ENCODE results near the gene PRLH.

PRLH gene

DNA sequence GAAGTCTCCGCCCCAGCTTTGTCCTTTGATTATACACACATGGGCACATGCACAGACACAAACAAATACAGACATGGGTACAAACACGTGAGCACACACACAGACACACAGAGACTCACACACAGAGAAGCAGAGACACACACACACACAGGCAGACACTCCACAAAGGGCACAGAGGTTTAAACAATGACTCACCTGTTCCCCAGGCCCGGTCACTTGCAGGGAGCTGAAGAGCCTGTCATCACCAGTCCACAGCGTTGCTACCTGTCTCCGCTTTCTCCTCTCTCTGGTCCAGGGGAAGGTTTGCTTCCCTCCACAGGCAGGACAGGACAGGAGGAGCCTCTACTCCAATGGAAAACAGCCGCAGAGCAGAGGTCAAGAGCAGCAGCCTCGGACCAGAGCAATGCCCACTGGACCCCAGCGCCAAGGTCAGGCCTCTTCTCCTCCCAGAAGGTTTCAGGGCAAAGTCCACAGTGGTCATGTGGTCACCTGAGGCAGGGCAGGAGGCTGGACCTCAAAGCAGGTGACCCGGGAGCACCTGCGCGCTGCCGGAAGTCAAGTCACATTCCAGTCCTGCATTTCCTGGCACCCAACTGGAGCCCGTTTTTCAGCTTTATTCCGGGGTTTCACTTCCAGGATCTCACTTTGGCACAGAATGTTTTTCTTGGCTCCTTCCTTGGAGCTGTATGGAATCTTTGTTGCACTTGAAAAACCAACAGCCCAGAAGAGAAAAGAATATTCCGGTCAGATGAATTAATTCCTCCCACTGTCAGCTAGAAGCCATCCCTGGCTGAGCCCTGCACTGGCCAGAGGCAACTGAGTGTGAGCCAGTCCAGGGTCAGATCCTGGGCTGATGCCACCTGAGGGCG lies 24.1 kb downstream of the PRLH start, which contains the start of gene RAB17:
Gene RAB17, minus strand, starts transcription at position 463 of the 869 bp plus-strand sequence. CDS start 4,580 bp downstream, outside the sequence.
- no peak within 1 kb of the TSS for H3K27ac ChIP-seq (replicated peaks)
- DNase-seq (ENCODE audit: low read depth in 1 of 2, low spot score in 1 of 2): no peak
- peak within 1 kb of the TSS; percentile 33 for H3K4me3 ChIP-seq (replicated peaks; ENCODE audit: insufficient read depth, low read length)
- H3K27me3 ChIP-seq (ENCODE audit: insufficient read depth, poor library complexity, severe bottlenecking): no peaks in the 10 kb centered on the region
- TF ChIP-seq, protein P1, sequence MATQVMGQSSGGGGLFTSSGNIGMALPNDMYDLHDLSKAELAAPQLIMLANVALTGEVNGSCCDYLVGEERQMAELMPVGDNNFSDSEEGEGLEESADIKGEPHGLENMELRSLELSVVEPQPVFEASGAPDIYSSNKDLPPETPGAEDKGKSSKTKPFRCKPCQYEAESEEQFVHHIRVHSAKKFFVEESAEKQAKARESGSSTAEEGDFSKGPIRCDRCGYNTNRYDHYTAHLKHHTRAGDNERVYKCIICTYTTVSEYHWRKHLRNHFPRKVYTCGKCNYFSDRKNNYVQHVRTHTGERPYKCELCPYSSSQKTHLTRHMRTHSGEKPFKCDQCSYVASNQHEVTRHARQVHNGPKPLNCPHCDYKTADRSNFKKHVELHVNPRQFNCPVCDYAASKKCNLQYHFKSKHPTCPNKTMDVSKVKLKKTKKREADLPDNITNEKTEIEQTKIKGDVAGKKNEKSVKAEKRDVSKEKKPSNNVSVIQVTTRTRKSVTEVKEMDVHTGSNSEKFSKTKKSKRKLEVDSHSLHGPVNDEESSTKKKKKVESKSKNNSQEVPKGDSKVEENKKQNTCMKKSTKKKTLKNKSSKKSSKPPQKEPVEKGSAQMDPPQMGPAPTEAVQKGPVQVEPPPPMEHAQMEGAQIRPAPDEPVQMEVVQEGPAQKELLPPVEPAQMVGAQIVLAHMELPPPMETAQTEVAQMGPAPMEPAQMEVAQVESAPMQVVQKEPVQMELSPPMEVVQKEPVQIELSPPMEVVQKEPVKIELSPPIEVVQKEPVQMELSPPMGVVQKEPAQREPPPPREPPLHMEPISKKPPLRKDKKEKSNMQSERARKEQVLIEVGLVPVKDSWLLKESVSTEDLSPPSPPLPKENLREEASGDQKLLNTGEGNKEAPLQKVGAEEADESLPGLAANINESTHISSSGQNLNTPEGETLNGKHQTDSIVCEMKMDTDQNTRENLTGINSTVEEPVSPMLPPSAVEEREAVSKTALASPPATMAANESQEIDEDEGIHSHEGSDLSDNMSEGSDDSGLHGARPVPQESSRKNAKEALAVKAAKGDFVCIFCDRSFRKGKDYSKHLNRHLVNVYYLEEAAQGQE (IDR thresholded peaks at IDR 0.05; ENCODE audit: insufficient replicate concordance, low read depth): no peak
- TF ChIP-seq CTCF (IDR thresholded peaks at IDR 0.05; ENCODE audit: insufficient read depth, low read length) (no peak), POLR2AphosphoS5 (IDR thresholded peaks at IDR 0.05; ENCODE audit: low read depth) (no peak), GABPA (IDR thresholded peaks at IDR 0.05; ENCODE audit: low read depth) (no peak), SPI1 (IDR thresholded peaks at IDR 0.05; ENCODE audit: borderline replicate concordance, low read depth) (no peak)

GRCh38 chr2:237591141-237591881 lies 24.9 kb downstream of the PRLH start:
- TF ChIP-seq CTCF (IDR thresholded peaks at IDR 0.05; ENCODE audit: insufficient read depth, low read length) (no peak), GABPA (IDR thresholded peaks at IDR 0.05; ENCODE audit: low read depth) (no peak), SPI1 (IDR thresholded peaks at IDR 0.05; ENCODE audit: borderline replicate concordance, low read depth) (peak; percentile 30; the same call in 1 of the 2 replicates), POLR2AphosphoS5 (IDR thresholded peaks at IDR 0.05; ENCODE audit: low read depth) (no peak)
- Histone ChIP-seq H3K27me3 (ENCODE audit: insufficient read depth, poor library complexity, severe bottlenecking) (no peaks in the 10 kb centered on the region), H3K4me3 (replicated peaks; ENCODE audit: insufficient read depth, low read length) (peak overlapping the region; percentile 33), H3K27ac (replicated peaks) (no peak overlapping the region)
- DNase-seq (ENCODE audit: low read depth in 1 of 2, low spot score in 1 of 2): peak in 1 of 2 experiments; percentile 40

DNA sequence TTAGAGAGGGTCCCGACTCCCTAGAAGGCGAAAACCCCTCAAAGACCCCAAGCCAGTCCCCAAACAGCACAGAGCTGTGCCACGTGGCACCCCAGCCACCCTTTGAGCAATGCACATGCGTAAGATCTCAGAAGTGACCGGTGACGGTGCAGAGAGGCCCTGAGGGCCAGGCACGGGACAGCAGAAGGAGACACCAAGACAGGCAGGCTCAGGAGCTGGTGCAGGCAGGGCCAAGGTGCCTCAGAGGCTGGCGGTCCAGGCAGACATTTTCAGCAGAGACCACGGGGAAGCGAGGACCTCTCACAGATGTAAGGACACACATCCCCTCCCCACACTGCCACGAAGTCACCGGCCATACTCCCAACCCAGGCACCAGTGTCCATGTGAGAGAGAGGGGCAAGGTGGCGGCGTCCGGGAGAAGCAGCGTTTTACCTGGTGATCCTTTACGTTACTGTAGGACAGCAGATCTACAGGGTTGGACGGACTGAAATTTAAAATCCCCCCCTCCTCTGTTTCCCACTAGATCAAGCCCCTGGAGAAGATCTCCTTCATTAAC lies 26.1 kb downstream of the PRLH start:
- no peak overlapping the region for H3K4me3 ChIP-seq (replicated peaks; ENCODE audit: insufficient read depth, low read length)
- TF ChIP-seq, protein P1 (IDR thresholded peaks at IDR 0.05; ENCODE audit: insufficient replicate concordance, low read depth): no peak
- TF ChIP-seq CTCF (IDR thresholded peaks at IDR 0.05; ENCODE audit: insufficient read depth, low read length): no peak
- no peak for TF ChIP-seq GABPA (IDR thresholded peaks at IDR 0.05; ENCODE audit: low read depth)
- TF ChIP-seq POLR2AphosphoS5 (IDR thresholded peaks at IDR 0.05; ENCODE audit: low read depth): no peak
- no peak for TF ChIP-seq SPI1 (IDR thresholded peaks at IDR 0.05; ENCODE audit: borderline replicate concordance, low read depth)
- H3K27me3 ChIP-seq (ENCODE audit: insufficient read depth, poor library complexity, severe bottlenecking): no peaks in the 10 kb centered on the region
- no peak overlapping the region for H3K27ac ChIP-seq (replicated peaks)
- DNase-seq (ENCODE audit: low read depth in 1 of 2, low spot score in 1 of 2): no peak

All from HL-60 (cell line).